ENCODE results near the gene DHDH. TPM values are rescaled to one million over a fixed set of nuclear protein-coding genes. Genes with fewer than 3 reads are reported as not detected.
A peak's percentile ranks its signal among the peaks of the same experiment; 100 is the strongest.

Gene DHDH
- total and polyA plus RNA-seq, 5 donors from 2014 or later, result 0.68 to 2.4 (median 1.1) TPM; not detected in 1

DNA sequence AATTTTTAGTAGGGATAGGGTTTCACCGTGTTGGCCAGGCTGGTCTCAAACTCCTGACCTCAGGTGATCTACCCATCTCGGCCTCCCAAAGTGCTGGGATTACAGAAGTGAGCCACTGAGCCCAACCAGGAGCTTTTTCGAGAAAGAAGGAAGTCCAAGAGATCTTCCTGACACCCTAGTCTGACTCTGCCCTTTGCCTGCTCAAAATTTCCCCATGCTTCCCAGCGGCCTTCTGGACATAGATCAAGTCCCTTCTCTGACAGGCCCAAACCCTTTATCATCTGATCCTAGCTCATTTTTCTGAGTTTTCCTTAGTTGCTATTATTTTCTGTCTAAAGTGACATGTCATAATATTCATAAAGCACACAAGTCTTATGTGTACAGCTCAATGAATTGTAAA, 19.6 kb downstream of the DHDH start:
- H3K9me3 Mint-ChIP-seq, result peaks cover 0 to 2% (median 0%) of the 10 kb centered on the region in 7 donors

DNA sequence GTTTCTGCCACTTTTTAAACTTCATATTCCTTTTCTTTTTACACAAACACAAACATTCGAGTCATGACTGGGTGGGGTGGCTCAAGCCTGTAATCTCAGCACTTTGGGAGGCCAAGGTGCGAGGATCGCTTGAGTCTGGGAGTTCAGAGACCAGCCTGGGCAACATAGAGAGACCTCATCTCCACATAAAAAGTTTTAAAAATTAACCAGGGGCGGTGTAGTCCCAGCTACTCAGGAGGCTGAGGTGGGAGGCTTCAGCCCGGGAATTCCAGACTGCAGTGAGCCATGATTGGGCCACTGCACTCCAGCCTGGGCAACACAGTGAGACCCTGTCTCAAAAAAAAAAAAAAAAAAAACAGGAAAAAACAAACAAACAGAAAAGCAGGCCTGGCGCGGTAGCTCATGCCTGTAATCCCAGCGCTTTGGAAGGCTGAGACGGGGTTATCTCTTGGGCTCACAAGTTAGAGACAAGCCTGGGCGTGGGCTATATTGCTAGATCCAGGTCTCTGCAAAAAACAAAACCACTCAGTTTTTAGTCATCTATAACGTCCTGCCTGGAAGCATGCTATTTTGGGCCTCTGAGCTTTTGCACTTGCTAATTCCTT, 20.6 kb downstream of the DHDH start:
- DNase-seq (no peak), ATAC-seq (ENCODE audit: low read depth in 2 of 2) (no peak)
- H3K9me3 Mint-ChIP-seq, result peaks cover 0 to 1% (median 0%) of the 10 kb centered on the region in 7 donors
- Histone ChIP-seq H3K36me3 (ENCODE audit: control insufficient read depth, insufficient read depth, low read length) (peaks cover 8% of the 10 kb centered on the region), H3K27ac (ENCODE audit: insufficient read depth, low read length, poor library complexity, severe bottlenecking) (peak overlapping the region; percentile 80), H3K9me3 (ENCODE audit: control insufficient read depth in 2 of 2, low read length in 2 of 2) (no peaks in the 10 kb centered on the region), H3K4me1 (ENCODE audit: control insufficient read depth, insufficient read depth, low read length, poor library complexity, severe bottlenecking) (peaks cover 20% of the 10 kb centered on the region), H3K4me3 (ENCODE audit: low read depth, low read length) (peak overlapping the region; percentile 77), H3K27me3 (ENCODE audit: control insufficient read depth, insufficient read depth, low read length) (no peaks in the 10 kb centered on the region)
- H3K4me3 Mint-ChIP-seq, result peak overlapping the region; percentile 90 to 94 (median 92)
- peak overlapping the region; percentile 69 to 96 (median 84) for H3K27ac Mint-ChIP-seq
- H3K4me1 Mint-ChIP-seq, result peaks cover 0 to 34% (median 21%) of the 10 kb centered on the region in 4 donors
- peaks cover 12% of the 10 kb centered on the region for H3K36me3 Mint-ChIP-seq
- H3K27me3 Mint-ChIP-seq, result peaks cover 5% of the 10 kb centered on the region

More for the DNA sequence above, 19.6 kb downstream of the DHDH start:
- Histone ChIP-seq H3K27me3 (ENCODE audit: control insufficient read depth, insufficient read depth, low read length) (no peaks in the 10 kb centered on the region), H3K9me3 (ENCODE audit: control insufficient read depth in 2 of 2, low read length in 2 of 2) (no peaks in the 10 kb centered on the region), H3K4me1 (ENCODE audit: control insufficient read depth, insufficient read depth, low read length, poor library complexity, severe bottlenecking) (peaks cover 20% of the 10 kb centered on the region), H3K36me3 (ENCODE audit: control insufficient read depth, insufficient read depth, low read length) (peaks cover 8% of the 10 kb centered on the region), H3K4me3 (ENCODE audit: low read depth, low read length) (no peak overlapping the region), H3K27ac (ENCODE audit: insufficient read depth, low read length, poor library complexity, severe bottlenecking) (no peak overlapping the region)
- DNase-seq (no peak), ATAC-seq (ENCODE audit: low read depth in 2 of 2) (no peak)
- Mint-ChIP-seq H3K4me1 (peaks cover 0 to 29% (median 19%) of the 10 kb centered on the region in 4 donors), H3K27ac (no peak overlapping the region), H3K4me3 (peak overlapping the region in 3 of 4 donors; percentile 5 to 90 (median 66)), H3K27me3 (peaks cover 5% of the 10 kb centered on the region), H3K36me3 (peaks cover 12% of the 10 kb centered on the region)

DNA sequence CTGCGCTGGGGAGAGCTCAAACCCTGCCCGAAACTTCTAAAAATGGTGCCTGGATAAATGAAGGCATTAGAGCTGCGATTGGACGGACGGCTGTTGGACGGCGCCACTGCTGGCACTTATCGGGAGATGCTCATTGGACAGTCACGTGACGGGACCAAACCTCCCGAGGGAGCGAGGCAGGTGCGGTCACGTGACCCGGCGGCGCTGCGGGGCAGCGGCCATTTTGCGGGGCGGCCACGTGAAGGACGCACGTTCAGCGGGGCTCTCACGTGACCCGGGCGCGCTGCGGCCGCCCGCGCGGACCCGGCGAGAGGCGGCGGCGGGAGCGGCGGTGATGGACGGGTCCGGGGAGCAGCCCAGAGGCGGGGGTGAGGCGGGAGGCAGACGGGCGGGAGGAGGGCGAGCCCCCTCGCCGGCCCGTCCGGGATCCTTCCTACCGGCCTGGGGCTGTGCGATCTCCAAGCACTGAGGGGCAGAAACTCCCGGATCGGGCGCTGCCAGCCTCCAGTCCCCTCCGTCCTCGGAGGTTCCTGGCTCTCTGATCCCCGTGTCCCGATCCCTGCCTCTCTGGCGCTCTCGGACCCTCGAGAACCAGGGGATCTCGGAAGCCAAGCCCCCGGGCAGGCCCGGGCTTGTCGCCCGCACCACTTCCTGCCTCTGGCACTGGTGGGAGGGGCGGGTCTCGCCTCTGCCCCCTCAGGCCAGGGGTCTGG, 21.3 kb downstream of the DHDH start, which contains the start of gene BAX:
BAX (plus strand) TSS at position 281 of the 713 bp plus-strand sequence; CDS start at position 335, 54 bp downstream.
- Histone ChIP-seq H3K36me3 (ENCODE audit: control insufficient read depth, insufficient read depth, low read length) (peaks cover 8% of the 10 kb centered on the region), H3K27ac (ENCODE audit: insufficient read depth, low read length, poor library complexity, severe bottlenecking) (peak within 1 kb of the TSS; percentile 80), H3K4me1 (ENCODE audit: control insufficient read depth, insufficient read depth, low read length, poor library complexity, severe bottlenecking) (peaks cover 20% of the 10 kb centered on the region), H3K27me3 (ENCODE audit: control insufficient read depth, insufficient read depth, low read length) (no peaks in the 10 kb centered on the region), H3K9me3 (ENCODE audit: control insufficient read depth in 2 of 2, low read length in 2 of 2) (no peaks in the 10 kb centered on the region), H3K4me3 (ENCODE audit: low read depth, low read length) (peak within 1 kb of the TSS; percentile 77)
- Mint-ChIP-seq H3K36me3 (peaks cover 12% of the 10 kb centered on the region), H3K4me3 (peak within 1 kb of the TSS; percentile 90 to 94 (median 92)), H3K27ac (peak within 1 kb of the TSS; percentile 84 to 96 (median 84)), H3K27me3 (peaks cover 5% of the 10 kb centered on the region), H3K4me1 (peaks cover 0 to 34% (median 21%) of the 10 kb centered on the region in 4 donors), H3K9me3 (peaks cover 0 to 1% (median 0%) of the 10 kb centered on the region in 7 donors)
- ATAC-seq (ENCODE audit: low read depth in 2 of 2) (peak; percentile 87 to 88), DNase-seq (peak; percentile 73 to 96 (median 84))

DNA sequence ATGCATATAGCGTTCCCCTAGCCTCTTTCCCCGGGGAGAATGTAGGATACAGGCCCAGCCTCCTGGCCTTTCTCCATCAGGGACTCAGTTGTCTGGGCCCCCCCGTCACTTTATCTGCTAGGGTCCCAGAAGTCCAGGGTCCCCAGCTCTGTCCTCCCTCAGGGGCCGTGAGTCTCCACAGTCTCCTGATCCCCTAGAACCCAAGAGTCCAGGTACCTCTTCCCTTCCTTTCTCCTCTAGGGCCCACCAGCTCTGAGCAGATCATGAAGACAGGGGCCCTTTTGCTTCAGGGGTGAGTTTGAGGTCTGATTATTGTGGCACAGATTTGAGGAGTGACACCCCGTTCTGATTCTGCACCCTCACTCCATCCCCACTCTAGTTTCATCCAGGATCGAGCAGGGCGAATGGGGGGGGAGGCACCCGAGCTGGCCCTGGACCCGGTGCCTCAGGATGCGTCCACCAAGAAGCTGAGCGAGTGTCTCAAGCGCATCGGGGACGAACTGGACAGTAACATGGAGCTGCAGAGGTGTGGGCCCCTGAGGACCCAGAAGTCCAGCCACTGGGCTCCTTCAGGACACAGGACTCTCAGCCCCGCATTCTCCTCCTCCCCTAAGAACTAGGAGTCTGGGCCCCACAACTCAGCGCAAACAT, 21.9 kb downstream of the DHDH start:
- no peak for DNase-seq
- no peak for ATAC-seq (ENCODE audit: low read depth in 2 of 2)
- peak overlapping the region; percentile 75 to 84 (median 79) for H3K27ac Mint-ChIP-seq
- Histone ChIP-seq H3K9me3 (ENCODE audit: control insufficient read depth in 2 of 2, low read length in 2 of 2) (no peaks in the 10 kb centered on the region), H3K27ac (ENCODE audit: insufficient read depth, low read length, poor library complexity, severe bottlenecking) (peak overlapping the region; percentile 80), H3K4me3 (ENCODE audit: low read depth, low read length) (peak overlapping the region; percentile 77), H3K4me1 (ENCODE audit: control insufficient read depth, insufficient read depth, low read length, poor library complexity, severe bottlenecking) (peaks cover 20% of the 10 kb centered on the region), H3K36me3 (ENCODE audit: control insufficient read depth, insufficient read depth, low read length) (peaks cover 8% of the 10 kb centered on the region), H3K27me3 (ENCODE audit: control insufficient read depth, insufficient read depth, low read length) (no peaks in the 10 kb centered on the region)
- H3K4me3 Mint-ChIP-seq, result peak overlapping the region; percentile 85 to 93 (median 90)
- H3K36me3 Mint-ChIP-seq, result peaks cover 12% of the 10 kb centered on the region
- H3K4me1 Mint-ChIP-seq, result peaks cover 0 to 34% (median 21%) of the 10 kb centered on the region in 4 donors
- H3K27me3 Mint-ChIP-seq, result peaks cover 5% of the 10 kb centered on the region
- peaks cover 0 to 1% (median 0%) of the 10 kb centered on the region in 7 donors for H3K9me3 Mint-ChIP-seq

DNA sequence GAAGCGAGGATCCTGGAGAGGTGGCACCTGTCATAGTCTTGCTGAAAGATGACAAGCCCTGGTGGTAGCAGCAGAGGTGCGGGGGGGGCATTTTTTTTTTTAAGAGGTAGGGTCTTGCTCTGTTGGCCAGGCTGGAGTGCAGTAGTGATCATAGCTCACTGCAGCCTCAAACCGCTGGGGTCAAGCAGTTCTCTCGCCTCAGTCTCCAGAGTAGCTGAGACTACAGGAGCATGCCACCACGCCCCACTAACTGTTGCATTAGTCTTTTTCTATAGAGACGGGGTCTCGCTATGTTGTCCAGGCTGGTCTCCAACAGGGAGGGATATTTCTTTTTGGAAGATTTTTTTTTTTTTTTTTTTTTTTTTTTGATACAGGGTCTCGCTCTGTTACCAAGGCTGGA, 24.5 kb downstream of the DHDH start:
- H3K27me3 Mint-ChIP-seq, result peaks cover 5% of the 10 kb centered on the region
- H3K9me3 ChIP-seq (ENCODE audit: control insufficient read depth in 2 of 2, low read length in 2 of 2), result no peaks in the 10 kb centered on the region
- H3K4me3 ChIP-seq (ENCODE audit: low read depth, low read length), result no peak overlapping the region
- H3K36me3 ChIP-seq (ENCODE audit: control insufficient read depth, insufficient read depth, low read length), result peaks cover 8% of the 10 kb centered on the region
- H3K4me3 Mint-ChIP-seq, result peak overlapping the region in 2 of 4 donors; percentile 69 to 85
- H3K27me3 ChIP-seq (ENCODE audit: control insufficient read depth, insufficient read depth, low read length), result no peaks in the 10 kb centered on the region
- H3K27ac Mint-ChIP-seq, result peak overlapping the region in 1 of 3 donors; percentile 32
- H3K36me3 Mint-ChIP-seq, result peaks cover 12% of the 10 kb centered on the region
- DNase-seq (no peak), ATAC-seq (ENCODE audit: low read depth in 2 of 2) (no peak)
- H3K4me1 ChIP-seq (ENCODE audit: control insufficient read depth, insufficient read depth, low read length, poor library complexity, severe bottlenecking), result peaks cover 33% of the 10 kb centered on the region
- H3K4me1 Mint-ChIP-seq, result peaks cover 0 to 54% (median 33%) of the 10 kb centered on the region in 4 donors
- H3K9me3 Mint-ChIP-seq, result no peaks in the 10 kb centered on the region
- no peak overlapping the region for H3K27ac ChIP-seq (ENCODE audit: insufficient read depth, low read length, poor library complexity, severe bottlenecking)

DNA sequence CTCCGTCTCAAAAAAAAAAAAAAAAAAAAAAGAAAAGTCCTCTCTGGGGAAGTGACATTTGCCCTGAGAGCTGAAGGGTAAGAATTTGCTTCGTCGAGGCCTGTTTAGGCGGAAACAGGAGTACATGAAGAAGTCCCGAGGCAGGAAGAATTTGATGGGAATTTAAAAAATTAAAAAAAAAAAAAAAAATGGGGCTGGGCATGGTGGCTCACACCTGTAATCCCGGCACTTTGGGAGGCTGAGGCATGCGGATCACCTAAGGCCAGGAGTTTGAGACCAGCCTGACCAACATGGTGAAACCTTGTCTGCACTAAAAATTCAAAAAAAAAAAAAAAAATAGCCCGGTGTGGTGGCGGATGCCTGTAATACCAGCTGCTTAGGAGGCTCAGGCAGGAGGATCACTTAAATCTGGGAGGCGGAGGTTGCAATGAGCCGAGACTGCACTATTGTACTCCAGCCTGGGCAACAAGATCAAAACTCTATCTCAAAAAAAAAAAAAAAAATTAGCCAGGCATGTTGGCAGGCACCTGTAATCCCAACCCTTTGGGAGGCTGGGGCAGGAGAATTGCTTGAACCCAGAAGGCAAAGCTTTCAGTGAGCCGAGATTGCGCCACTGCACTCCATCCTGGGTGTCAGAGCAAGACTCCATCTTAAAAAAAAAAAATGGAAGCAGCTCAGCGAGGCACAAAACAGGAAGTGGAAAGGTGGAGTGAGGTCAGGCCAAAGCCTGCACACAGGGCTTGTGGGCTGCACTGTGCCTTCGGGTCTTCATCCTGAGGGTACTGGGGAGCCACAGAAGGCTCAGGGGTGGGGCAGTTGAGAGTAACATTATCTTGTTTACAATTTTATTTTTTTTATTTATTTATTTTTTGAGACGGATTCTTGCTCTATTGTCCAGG, 26.1 kb downstream of the DHDH start:
- Histone ChIP-seq H3K27me3 (ENCODE audit: control insufficient read depth, insufficient read depth, low read length) (no peaks in the 10 kb centered on the region), H3K9me3 (ENCODE audit: control insufficient read depth in 2 of 2, low read length in 2 of 2) (no peaks in the 10 kb centered on the region), H3K36me3 (ENCODE audit: control insufficient read depth, insufficient read depth, low read length) (peaks cover 8% of the 10 kb centered on the region), H3K27ac (ENCODE audit: insufficient read depth, low read length, poor library complexity, severe bottlenecking) (no peak overlapping the region), H3K4me3 (ENCODE audit: low read depth, low read length) (no peak overlapping the region), H3K4me1 (ENCODE audit: control insufficient read depth, insufficient read depth, low read length, poor library complexity, severe bottlenecking) (peaks cover 45% of the 10 kb centered on the region)
- ATAC-seq (ENCODE audit: low read depth in 2 of 2), result no peak
- Mint-ChIP-seq H3K27me3 (peaks cover 2% of the 10 kb centered on the region), H3K27ac (no peak overlapping the region), H3K9me3 (no peaks in the 10 kb centered on the region), H3K36me3 (peaks cover 12% of the 10 kb centered on the region), H3K4me3 (peak overlapping the region in 1 of 4 donors; percentile 65), H3K4me1 (peaks cover 4 to 64% (median 43%) of the 10 kb centered on the region in 4 donors)
- DNase-seq, result peak in 1 of 3 donors; percentile 61

Measured in CD4-positive, CD25-positive, alpha-beta regulatory T cell (primary cell).